Inferior parietal cortex (tissue), 1 donor: ENCODE results near the gene FLT3LG.
A peak's percentile ranks its signal among the peaks of the same experiment; 100 is the strongest.
"Not testable (repeated sequence)": the region's sequence is repeated elsewhere in the genome, so short reads cannot be mapped to it uniquely, and the experiment has no call there.

Experiments
- DNase-seq: peaks from one replicate; pipeline ENCODE4 v3.0.0-alpha.2; 2016; ENCODE audit errors: extremely low spot score

Gene FLT3LG

DNA sequence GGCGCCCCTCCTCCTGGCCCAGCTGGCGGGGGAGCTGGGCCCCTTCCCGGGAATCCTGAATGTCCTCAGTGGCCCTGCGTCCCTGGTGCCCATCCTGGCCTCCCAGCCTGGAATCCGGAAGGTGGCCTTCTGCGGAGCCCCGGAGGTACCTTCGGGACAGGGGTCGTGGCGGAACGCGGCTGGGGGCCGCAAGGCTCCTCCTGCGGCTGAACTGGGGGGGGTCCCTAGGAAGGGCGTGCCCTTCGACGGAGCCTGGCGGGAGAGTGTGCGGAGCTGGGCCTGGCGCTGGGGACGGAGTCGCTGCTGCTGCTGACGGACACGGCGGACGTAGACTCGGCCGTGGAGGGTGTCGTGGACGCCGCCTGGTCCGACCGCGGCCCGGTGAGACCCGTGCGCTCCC is 12.4 kb upstream of the FLT3LG start:
- no peak for DNase-seq

DNA sequence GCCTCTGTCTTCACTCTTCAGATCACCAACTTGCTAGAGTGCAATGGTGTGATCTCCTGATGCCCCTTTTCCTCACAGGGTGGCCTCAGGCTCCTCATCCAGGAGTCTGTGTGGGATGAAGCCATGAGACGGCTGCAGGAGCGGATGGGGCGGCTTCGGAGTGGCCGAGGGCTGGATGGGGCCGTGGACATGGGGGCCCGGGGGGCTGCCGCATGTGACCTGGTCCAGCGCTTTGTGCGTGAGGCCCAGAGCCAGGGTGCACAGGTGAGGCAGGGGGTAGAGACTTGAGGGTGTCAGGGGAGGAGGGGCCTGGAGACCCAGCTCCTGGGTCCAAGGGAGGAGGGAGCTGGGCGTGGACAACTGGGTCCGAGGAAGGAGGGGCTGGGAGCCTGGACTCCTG is 11.5 kb upstream of the FLT3LG start:
- DNase-seq: no peak

DNA sequence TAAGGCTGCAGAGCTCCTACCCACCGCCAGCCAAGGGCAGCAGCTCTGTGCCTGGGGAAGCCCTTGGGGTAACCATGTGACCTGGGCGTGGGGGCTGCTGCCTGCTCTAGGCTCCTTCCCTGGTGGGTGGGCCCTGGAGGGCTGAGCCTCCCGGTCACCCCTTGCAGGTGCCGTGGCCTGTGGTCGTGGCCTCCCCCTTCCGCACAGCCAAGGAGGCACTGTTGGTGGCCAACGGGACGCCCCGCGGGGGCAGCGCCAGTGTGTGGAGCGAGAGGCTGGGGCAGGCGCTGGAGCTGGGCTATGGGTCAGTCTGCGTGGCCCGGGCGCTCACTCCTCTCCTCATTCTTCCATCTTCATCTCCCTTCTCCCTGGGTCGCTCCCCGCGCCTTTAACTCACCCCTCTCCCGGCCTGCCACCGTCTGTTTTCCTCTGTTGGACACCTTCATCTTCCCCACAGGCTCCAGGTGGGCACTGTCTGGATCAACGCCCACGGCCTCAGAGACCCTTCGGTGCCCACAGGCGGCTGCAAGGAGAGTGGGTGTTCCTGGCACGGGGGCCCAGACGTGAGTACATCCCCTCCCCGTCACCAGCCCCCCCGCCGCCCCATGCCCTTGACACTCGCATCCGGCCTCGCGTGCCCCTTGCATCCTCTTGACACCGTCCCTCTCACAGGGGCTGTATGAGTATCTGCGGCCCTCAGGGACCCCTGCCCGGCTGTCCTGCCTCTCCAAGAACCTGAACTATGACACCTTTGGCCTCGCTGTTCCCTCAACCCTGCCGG is 9.9 kb upstream of the FLT3LG start:
- DNase-seq: no peak

DNA sequence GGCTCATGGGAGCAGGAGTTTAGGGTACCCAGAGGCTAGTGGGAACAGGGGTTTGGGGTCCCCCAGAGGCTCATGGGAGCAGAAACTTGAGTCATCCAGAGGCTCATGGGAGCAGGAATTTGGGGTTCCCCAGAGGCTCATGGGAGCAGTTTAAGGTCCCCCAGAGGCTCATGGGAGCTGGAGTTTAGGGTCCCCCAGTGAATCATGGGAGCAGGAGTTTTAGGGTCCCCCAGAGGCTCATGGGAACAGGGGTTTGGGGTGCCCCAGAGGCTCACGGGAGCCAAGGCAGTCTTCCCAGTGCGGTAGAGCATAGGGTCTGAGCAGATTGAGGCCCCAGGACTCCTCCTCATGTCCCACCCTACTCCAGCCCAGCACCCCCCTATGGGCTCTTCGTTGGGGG is 8.6 kb upstream of the FLT3LG start:
- DNase-seq: no peak

DNA sequence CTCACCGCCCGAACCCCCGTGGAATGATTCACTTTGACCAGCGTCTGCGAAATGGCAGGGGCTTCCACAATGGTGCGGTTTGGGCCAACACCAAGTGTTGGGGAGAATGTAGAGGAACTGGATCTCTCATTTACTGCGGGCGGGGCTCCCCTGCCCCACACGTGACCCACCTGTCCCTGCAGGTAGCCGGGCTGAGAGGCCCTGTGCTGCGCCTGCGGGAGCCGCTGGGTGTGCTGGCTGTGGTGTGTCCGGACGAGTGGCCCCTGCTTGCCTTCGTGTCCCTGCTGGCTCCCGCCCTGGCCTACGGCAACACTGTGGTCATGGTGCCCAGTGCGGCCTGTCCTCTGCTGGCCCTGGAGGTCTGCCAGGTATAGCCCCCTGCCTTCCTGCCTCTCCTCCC is 5.8 kb upstream of the FLT3LG start:
- DNase-seq: no peak

DNA sequence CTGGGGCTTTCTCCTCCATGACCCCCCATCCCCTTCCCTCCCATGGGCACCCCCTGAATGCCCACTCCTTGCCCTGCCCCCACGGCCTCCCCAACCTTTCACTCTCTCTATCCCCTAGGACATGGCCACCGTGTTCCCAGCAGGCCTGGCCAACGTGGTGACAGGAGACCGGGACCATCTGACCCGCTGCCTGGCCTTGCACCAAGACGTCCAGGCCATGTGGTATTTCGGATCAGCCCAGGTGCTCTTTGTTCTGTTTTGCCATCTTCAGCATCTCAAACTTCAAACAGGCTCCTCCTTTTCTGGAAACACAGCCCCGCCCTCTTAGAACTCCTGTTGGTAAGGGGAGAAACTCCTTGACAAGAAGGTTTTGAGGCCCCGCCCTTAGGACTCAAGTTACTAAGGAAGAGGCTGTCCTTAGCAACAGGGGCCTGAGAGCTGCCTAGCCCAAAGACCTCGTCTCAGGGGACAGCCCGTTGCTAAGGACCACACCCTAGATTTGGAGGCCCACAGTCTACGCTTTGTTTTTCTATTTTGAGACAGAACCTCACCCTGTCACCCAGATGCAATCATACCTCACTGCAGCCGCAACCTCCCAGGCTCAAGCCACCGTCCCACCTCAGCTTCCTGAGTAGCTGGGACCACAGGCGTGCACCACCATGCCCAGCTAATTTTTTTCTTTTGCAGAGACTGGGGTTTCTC is 5.1 kb upstream of the FLT3LG start:
- DNase-seq: peak; percentile 36

DNA sequence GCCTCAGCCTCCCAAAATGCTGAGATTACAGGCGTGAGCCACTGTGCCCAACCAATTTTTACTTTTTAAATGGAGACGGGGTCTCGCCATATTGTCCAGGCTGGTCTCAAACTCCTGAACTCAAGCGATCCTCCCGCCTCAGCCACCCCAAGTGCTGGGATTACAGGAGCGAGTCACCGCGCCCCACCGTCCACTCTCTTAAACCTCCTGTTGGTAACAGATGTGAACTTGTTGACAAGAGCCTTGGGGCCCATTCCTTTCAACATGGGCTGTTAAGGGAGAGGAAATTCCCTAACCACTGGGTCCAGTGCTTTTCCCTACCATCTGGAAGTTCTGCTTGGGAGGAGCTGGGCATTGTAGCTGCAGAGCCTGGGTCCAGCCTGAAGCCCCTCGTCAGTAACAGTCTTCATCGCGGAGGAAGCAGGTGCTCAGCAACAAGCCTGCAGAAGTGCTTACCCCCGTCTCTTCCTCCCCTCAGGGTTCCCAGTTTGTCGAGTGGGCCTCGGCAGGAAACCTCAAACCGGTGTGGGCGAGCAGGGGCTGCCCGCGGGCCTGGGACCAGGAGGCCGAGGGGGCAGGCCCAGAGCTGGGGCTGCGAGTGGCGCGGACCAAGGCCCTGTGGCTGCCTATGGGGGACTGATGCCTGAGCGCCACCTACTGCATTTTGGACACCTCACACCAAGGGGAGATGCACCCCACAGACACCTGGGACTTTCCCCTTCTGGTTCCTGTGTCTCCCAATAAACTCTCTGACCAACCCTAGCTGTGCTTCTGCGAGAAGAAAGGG is 4.0 kb upstream of the FLT3LG start:
- DNase-seq: no peak

DNA sequence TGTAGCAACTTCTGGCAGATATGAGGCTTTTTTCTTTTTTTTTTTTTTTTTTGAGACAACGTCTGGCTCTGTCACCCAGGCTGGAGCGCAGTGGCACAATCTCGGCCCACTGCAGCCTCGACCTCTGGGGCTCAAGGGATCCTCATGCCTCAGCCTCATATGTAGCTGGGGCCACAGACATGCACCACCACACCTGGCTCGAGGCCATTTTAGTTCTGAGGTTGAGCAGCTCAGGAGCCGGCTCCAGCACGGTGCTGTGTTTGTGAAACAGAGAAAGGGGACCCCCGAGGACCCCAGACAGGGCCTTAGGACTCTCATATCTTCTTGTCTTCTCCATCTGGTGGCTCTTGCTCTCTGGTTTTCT is 3.4 kb upstream of the FLT3LG start:
- no peak for DNase-seq

DNA sequence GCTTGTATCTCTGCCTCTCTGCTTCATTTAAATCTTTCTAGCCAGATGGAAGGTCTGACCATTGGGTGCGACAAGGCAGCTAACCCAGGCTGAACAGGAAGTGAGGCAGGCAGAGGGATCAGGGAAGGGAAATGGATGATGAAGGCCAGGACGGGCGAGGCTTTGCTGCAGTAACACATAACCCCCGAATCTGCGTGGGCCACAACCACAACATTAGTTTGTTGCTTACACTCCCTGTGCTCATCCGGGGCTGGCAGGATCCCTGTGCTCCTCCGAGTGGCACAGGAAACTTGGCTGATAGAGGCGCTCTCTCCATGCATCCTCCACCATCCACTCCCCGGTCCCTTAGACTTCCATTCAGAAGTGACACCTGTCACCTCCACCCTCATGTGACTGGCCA is 1.1 kb upstream of the FLT3LG start:
- no peak for DNase-seq

DNA sequence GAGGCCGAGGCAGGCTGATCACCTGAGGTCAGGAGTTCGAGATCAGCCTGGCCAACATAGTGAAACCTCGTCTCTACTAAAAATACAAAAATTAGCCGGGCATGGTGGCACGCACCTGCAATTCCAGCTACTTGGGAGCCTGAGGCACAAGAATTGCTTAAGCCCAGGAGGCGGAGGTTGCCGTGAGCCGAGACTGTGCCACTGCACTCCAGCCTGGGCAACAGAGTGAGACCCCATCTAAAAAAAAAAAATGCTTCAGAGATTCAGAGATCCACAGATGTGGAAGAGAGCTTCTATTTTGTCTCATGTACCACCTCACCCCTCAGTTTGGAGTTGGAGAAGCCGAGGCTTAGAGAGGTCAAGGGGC is 531 bp upstream of the FLT3LG start:
- not testable (repeated sequence) for DNase-seq

DNA sequence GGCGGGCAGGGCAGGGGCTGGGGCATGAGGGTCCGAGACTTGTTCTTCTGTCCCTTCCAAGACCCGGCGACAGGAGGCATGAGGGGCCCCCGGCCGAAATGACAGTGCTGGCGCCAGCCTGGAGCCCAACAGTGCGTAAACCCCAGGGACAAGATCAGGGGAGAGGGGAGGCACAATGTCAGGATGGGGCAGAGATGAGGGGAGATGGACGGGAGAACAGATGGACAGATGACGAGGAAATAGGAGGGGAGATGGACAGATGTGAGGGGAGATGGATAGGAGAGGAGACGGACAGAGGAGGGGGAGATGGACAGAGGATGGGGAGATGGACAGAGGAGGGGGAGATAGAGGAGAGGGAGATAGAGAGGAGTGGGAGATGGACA is 518 bp downstream of the FLT3LG start:
- no peak for DNase-seq

DNA sequence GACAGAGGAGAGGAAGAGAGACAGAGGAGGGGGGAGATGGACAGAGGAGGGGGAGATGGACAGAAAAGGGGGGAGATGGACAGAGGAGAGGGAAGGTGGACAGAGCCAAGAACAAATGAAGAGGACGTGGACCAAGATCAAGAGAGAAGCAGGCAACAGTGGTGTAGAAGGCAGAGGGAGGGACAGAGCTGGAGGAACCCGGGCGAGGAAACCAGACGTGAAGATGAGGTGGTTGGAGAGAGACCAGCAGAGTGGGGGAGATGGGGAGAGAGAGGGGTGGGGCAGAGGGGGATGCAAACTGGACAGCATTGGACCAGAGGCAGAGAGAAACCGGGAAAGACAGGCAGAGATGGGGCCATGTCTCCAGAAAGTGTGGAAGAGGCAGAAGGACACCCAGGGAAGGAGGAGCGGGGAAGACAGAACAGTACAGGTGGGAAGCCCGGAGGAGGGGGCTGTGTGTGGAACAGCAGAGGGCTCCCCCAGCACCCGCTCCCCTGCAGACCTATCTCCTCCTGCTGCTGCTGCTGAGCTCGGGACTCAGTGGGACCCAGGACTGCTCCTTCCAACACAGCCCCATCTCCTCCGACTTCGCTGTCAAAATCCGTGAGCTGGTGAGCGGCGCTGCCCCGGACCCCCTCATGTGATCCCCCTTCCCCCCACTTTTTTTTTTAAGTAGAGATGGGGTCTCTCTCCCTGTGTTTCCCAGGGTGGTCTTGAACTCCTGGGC is 1.3 kb downstream of the FLT3LG start:
- DNase-seq: no peak

DNA sequence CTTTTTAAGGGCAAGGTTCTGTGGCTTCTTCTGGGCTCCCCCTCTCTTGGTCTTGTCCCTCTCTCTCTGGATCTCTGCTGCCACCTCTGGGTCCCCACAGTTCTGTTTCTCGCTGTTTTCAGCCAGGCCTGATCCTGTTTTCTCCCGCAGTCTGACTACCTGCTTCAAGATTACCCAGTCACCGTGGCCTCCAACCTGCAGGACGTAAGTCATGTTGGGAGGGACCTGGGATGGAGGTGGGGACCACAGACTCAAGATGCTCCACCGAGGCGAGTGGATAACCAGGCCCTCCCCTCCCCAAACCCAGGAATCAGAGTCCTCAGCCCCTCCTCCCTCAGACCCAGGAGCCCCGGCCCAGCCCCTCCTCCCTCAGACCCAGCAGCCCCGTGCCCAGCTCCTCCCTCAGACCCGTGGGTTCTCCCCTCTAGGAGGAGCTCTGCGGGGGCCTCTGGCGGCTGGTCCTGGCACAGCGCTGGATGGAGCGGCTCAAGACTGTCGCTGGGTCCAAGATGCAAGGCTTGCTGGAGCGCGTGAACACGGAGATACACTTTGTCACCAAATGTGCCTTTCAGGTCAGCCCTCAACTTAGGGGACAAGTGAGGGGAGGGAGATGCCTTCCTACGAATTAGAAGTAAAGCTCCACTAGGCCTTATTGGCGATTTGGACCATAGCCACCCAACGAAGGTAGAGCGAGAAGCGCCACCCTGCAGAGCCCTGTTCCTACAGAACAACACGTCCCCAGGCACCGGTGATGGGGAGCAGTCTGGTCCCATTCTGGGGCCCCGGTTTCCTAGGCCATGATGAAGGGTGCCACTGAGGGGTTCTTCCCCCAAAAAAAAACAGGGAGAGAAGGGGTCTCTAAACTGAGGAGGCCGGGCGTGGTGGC is 2.2 kb downstream of the FLT3LG start:
- DNase-seq: no peak

DNA sequence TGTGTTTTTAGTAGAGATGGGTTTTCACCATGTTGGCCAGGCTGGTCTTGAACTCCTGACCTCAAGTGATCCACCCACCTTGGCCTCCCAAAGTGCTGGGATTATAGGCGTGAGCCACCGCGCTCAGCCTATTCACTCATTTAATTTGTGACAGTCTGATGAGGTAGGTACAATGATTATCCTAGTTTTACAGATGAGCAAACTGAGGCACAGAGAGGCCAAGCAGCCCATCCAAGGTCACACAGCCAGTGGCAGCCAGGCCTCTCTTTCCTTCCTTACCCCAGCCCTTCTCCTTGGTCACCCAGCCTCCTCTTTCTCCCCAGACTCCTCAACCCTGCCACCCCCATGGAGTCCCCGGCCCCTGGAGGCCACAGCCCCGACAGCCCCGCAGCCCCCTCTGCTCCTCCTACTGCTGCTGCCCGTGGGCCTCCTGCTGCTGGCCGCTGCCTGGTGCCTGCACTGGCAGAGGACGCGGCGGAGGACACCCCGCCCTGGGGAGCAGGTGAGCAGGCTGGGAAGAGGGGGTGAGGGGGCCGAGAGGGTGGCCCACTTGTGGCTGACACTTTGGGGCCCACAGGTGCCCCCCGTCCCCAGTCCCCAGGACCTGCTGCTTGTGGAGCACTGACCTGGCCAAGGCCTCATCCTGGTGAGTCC is 6.1 kb downstream of the FLT3LG start:
- DNase-seq: no peak

DNA sequence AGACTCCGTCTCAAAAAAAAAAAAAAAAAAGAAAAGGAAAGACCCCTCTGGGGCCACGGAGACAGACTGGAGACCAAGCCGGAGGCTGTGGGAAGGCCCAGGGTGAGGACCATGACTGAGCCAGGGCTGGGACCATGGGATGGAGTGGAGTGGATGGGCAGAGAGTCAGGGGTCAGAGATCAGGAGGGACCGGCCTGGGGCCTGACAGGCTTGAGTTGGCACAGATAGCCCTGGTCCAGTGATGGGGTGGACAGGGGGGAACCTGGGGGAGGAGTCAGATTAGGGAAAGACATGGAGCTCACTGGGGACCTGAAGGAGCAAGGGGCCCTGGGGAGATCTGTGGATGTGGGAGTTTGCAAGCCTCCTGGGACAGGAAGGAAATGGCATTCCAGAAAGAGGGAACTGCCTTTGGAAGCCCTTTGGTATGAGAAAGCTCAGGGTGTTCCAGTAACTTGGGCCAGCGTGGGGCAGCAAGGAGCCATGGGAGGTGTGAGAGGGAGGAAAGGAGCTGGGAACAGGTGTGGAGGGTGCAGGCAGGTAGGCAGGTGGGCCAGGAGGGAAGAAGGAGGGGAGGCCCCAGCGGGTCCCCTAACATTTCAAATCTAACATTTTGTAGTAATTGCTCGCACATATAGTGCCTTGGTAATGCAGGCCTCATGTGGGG is 7.1 kb downstream of the FLT3LG start:
- no peak for DNase-seq

DNA sequence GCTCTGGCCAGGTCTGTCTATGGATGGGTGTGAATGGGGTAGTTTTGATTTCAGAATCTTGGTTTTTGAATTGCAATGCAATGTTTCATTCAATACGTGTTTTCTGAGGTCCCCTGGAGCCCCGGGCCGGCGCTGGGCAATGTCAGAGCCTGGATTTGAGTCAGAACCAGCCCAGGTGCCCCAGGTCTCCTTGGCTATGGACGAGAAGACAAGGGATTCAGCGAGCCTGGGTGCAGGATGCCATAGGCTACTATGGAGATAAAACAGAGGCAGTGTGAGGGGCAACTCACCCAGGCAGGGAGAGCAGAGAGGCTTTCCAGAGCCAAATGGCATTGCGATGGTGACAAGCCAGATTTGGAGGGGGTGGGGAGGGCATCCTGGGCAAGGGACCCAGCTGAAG is 12.2 kb downstream of the FLT3LG start:
- no peak for DNase-seq

DNA sequence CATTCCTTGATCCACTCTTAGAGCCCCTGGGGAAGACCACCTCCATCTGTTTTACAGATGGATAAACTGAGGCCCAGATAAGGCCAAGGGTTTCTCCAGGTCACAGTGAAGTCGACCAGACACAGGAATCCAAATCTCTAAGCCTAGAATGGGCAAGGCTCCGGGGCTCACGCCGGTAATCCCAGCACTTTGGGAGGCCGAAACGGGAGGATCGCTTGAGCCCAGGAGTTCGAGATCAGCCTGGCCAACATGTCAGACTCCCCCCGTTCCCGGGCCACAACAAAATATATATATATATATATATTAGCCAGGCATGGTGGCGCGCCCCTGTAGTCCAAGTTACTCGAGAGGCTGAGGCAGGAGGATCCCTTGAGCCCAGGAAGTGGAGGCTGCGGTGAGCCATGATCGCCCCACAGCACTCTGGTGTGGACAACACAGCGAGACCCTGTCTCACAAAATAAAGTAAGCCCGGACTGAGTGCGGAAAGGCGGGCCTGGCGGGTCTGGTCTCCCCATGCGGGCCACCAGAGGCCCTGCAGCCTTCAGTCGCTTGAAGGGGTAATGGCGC is 12.8 kb downstream of the FLT3LG start:
- DNase-seq: no peak

DNA sequence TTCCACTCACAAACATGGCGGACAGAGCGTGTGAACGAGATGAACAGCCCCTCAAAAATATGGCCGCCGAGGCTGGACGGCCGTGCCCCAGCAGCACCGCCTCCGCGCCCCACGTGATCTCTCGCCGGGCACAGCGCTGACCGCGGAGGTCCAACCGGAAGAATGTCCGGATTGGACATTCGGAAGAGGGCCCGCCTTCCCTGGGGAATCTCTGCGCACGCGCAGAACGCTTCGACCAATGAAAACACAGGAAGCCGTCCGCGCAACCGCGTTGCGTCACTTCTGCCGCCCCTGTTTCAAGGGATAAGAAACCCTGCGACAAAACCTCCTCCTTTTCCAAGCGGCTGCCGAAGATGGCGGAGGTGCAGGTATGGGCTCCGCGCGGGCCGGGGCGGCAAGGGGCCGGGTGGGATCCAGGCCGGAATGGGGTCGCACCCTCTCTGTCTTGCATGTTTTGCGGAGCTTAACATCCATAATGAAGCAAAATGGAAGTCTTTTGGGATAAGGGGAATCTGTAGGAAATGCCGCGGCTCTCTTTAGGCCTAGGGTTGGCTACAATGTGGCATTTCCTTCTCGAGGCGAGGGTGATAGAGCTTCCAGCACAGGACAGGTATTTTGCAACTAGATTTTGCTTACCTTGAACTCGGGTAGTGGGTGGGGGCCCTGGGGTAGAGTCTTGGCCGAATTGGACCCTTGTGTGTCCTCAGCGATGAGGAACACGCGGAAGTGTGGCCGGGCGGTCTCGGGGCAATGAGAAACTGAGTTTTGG is 13.4 kb downstream of the FLT3LG start, which contains the start of gene RPL13A:
Gene RPL13A (plus strand): TSS at position 332 of the 769 bp plus-strand sequence. CDS start 22 bp downstream, at position 354.
- DNase-seq: peak; percentile 100
